ENCODE measurements around the gene KCNH2. TPM values are rescaled to one million over a fixed set of nuclear protein-coding genes. Genes with fewer than 3 reads are reported as not detected.

The KCNH2 gene
- total RNA-seq, 4 donors from 2014 or later: 0.22 TPM; not detected in 3

DNA sequence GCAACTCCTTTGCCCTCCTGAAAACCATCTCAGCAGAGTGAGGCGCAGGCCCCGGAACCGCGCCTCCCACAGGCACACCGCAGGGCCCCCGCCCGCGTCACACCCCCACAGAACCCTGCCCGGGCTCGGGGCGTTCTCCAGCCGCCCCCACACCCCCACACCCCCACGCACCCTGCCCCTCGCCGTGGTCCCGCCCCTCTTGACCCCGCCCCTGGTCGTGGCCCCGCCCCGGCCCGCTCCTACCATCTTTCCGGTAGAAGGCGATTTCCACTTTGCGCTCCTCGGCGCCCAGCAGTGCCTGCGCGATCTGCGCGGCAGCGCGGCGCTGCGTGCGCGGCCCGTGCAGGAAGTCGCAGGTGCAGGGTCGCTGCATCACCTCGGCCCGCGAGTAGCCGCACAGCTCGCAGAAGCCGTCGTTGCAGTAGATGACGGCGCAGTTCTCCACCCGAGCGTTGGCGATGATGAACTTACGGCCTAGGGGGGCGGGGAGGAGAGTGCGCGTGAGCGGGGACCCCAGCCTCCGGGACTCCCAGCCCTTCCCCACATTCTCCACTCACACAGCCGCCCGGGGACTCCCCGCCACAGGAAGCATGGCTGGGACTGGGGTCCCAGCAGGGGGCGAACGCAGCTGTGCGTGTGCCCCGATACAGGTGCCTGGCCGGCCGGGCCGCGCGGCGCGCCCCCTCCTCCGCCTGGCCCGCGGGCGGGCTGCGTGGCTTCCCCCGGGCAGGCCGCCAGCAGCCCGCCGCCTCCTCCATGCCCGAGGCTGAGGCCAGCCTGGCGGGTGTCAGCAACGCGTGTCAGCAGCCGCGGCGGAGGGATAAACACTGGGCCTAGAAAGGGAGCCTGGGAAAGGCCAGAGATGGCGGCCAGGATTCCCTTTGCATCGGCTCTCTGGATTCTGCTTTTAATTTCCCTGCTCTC lies 3.4 kb downstream of the KCNH2 start:
- TF ChIP-seq, protein P1, sequence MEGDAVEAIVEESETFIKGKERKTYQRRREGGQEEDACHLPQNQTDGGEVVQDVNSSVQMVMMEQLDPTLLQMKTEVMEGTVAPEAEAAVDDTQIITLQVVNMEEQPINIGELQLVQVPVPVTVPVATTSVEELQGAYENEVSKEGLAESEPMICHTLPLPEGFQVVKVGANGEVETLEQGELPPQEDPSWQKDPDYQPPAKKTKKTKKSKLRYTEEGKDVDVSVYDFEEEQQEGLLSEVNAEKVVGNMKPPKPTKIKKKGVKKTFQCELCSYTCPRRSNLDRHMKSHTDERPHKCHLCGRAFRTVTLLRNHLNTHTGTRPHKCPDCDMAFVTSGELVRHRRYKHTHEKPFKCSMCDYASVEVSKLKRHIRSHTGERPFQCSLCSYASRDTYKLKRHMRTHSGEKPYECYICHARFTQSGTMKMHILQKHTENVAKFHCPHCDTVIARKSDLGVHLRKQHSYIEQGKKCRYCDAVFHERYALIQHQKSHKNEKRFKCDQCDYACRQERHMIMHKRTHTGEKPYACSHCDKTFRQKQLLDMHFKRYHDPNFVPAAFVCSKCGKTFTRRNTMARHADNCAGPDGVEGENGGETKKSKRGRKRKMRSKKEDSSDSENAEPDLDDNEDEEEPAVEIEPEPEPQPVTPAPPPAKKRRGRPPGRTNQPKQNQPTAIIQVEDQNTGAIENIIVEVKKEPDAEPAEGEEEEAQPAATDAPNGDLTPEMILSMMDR (IDR thresholded peaks at IDR 0.05; ENCODE audit: low read depth): no peak

- TF ChIP-seq, protein P1 (IDR thresholded peaks at IDR 0.05; ENCODE audit: low read depth): no peak
Measured at GRCh38 chr7:150973571-150974451, 4.3 kb downstream of the KCNH2 start.

DNA sequence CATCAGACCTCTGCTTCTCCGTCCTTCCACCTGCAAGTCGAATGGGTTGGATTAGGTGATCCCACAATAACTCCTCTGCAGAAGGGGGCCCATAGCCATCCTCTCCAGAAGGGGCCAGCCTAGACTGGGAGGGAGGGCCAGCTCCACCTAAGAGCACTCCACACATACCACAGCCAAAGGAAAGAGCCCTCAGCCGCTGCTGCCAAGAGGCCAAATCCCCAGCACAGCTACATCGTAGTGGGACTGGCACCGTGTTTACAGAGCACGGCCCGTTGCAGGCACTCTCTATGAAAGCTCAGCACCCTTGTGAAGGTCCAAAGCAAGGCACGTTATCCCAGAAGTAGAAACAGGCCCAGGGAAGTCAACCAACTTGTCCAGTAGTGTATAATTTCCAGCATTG lies 5.4 kb downstream of the KCNH2 start:
- TF ChIP-seq, protein P1 (IDR thresholded peaks at IDR 0.05; ENCODE audit: low read depth): no peak

DNA sequence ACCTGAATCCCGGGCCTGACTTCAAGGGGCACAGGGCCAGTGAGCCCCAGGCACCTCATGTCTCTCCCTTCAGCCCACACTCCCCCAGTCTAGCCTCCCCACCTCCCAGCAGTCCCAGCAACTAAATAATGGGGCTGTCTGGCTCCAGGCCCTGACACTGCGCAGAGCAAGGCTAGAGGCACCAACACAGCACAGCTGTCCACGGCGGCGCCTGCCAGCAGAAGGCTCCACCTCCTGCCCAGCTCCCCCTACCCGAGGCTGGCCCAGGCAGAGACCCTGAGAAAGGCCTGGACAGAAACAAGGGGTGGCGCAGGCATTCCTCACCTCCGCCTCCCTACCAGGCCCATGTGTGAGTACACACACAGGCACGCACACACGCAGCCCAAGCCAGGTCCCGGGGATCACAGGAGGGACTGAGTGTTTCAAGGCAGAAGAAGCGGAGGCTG lies 6.1 kb downstream of the KCNH2 start:
- TF ChIP-seq, protein P1 (IDR thresholded peaks at IDR 0.05; ENCODE audit: low read depth): no peak

DNA sequence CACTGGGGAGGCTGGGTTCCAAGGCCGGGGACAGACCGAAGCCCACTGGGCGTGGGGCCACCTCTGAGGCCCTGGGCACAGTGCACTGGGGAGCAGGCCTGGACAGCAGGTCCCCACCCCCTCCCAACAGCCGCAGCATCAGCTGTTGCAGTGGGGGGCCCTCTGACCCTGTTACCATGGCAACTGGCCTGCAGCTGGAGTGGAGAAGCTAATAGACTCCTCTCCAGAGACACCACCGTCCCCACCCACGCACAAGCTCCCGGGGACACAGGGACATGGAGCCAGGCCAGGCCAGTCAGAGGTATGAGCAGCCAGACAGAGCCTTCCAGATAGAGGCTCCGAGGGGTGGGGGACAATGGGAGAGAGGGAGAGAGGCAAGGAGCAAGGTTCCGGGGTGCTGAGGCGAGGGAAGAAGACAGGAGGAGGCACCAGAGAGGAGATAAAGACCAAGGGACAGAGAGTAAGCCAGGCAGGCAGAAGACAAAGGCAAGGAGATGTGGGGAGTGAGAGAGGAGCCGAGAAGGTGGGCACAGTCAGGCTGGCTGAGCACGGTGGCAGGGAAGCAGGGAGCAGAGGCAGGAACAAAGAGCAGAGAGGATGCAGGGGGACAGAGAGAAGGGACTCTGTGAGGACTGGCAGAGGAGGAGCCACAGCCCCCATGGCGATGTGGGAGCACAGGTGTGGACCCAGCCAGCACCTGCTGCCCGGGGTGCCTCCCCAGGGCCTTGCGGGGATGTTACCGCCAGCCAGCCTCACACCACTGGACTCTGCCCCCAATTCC lies 6.7 kb downstream of the KCNH2 start:
- TF ChIP-seq, protein P1 (IDR thresholded peaks at IDR 0.05; ENCODE audit: low read depth): no peak

DNA sequence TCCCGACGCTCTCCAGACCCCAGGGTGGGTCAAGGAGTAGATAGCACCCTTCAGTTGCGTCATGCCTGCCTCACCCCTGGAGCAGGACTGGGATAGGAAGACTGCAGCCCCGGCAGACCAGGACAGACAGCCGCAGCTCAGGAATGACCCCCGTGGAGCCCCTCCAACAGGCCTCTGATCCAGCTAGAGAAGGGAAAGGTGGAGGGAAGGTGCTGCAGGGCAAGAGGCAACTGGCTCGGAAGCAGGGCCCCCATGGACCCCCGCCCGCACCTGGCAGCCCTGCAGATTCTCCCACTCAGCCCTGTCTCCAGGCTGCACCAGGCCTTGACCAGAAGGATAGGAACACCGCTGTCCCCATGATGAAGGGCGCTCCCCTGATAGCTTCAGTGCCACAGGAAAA lies 7.7 kb downstream of the KCNH2 start:
- TF ChIP-seq, protein P1 (IDR thresholded peaks at IDR 0.05; ENCODE audit: low read depth): no peak

Data from subcutaneous adipose tissue (tissue), 4 donors.